Endothelial cell of umbilical vein (primary cell): ENCODE results near the gene PADI1. TPM values are rescaled to one million over a fixed set of nuclear protein-coding genes. Genes with fewer than 3 reads are reported as not detected.

Source experiments
- BruUV-seq: library from RNA; stranded (reverse); fragments of 400-500 nt; replicated peaks from 2 replicates; lab custom pipeline; 2021; lab: Mats Ljungman, UMichigan
- CTCF ChIA-PET: fragments of 300-600, 350-600 bp; sonication (Branson Sonifier 250); formaldehyde crosslinking; loops from one replicate; lab custom pipeline; 2021; ENCODE audit warnings: antibody characterized with exemption, inconsistent platforms; lab: Charles Lee
- POLR2A ChIA-PET: fragments of 300-600, 350-600 bp; sonication (Branson Sonifier 250); formaldehyde crosslinking; loops from one replicate; lab custom pipeline; 2021; ENCODE audit warnings: antibody characterized with exemption, inconsistent platforms; lab: Charles Lee
- DNase-seq: peaks from one replicate; pipeline ENCODE4 v3.0.0-alpha.2; 2011; ENCODE audit warnings: low read depth, low spot score
- FAIRE-seq: peaks from 2 replicates; lab custom pipeline; 2011; peaks lifted over from hg19 to GRCh38; lab: Jason Lieb, UNC
- H2AFZ ChIP-seq: 2 replicates; pipeline ENCODE4 v1.6.0; 2012; ENCODE audit warnings: low read depth, low read length, control low read depth, inconsistent platforms
- H3K27ac ChIP-seq: 2 replicates; pipeline ENCODE4 v1.5.1; 2011; ENCODE audit warnings: low read depth, mild to moderate bottlenecking, control low read depth, low read length, moderate library complexity; ENCODE audit not compliant: insufficient read depth
- H3K27me3 ChIP-seq, 2 experiments: 2 replicates each; pipeline versions ENCODE4 v1.6.0 to v1.6.1; 2011; ENCODE audit warnings: low read length in 2 of 2, mixed read lengths in 1 of 2; ENCODE audit not compliant: control insufficient read depth in 2 of 2, insufficient read depth in 2 of 2
- H3K36me3 ChIP-seq, 2 experiments: 2 replicates in 1 of 2; 3 replicates in 1 of 2; pipeline ENCODE4 v1.5.1; 2011; ENCODE audit warnings: low read length in 2 of 2, mild to moderate bottlenecking in 1 of 2, moderate library complexity in 1 of 2; ENCODE audit not compliant: control insufficient read depth in 2 of 2, insufficient read depth in 2 of 2; ENCODE audit errors: extremely low read depth in 1 of 2
- H3K4me1 ChIP-seq: 3 replicates; pipeline ENCODE4 v1.5.1; 2011; ENCODE audit warnings: mild to moderate bottlenecking, low read length; ENCODE audit not compliant: control insufficient read depth, insufficient read depth; ENCODE audit errors: extremely low read depth
- H3K4me2 ChIP-seq: 2 replicates; pipeline ENCODE4 v1.6.1; 2011; ENCODE audit warnings: low read length, control low read depth, mixed read lengths; ENCODE audit not compliant: insufficient read depth
- H3K4me3 ChIP-seq, 3 experiments: fragments of 200-600 bp in 1 of 3; sonication (generic), shearing (Covaris generic) in 1 of 3; replicated peaks in 1 of 3; 2 replicates each; pipeline ENCODE4 v1.5.1; 2011 to 2016; ENCODE audit warnings: control low read depth in 3 of 3, low read length in 3 of 3, mild to moderate bottlenecking in 2 of 3, inconsistent platforms in 1 of 3, low read depth in 1 of 3, moderate library complexity in 1 of 3; ENCODE audit not compliant: insufficient read depth in 1 of 3
- H3K79me2 ChIP-seq: 2 replicates; pipeline ENCODE4 v1.6.0; 2012; ENCODE audit warnings: low read length, inconsistent platforms; ENCODE audit not compliant: control insufficient read depth, insufficient read depth
- H3K9ac ChIP-seq: replicated peaks from 2 replicates; pipeline ENCODE3; 2011; ENCODE audit warnings: low read length, control low read depth; ENCODE audit not compliant: insufficient read depth; ENCODE audit errors: extremely low read depth
- H3K9me1 ChIP-seq: replicated peaks from 3 replicates; pipeline ENCODE4 v1.6.0; 2011; ENCODE audit warnings: mild to moderate bottlenecking, low read length; ENCODE audit not compliant: control insufficient read depth, insufficient read depth; ENCODE audit errors: extremely low read depth
- H3K9me3 ChIP-seq: replicated peaks from 2 replicates; pipeline ENCODE4 v1.5.1; 2012; ENCODE audit warnings: low read length, inconsistent platforms; ENCODE audit not compliant: control insufficient read depth, insufficient read depth
- H4K20me1 ChIP-seq: replicated peaks from 2 replicates; pipeline ENCODE3; 2011; ENCODE audit warnings: mild to moderate bottlenecking, low read length; ENCODE audit not compliant: control insufficient read depth, insufficient read depth; ENCODE audit errors: extremely low read depth
- EZH2 ChIP-seq: IDR thresholded peaks from 2 replicates; pipeline ENCODE4 v1.6.1; 2012; ENCODE audit warnings: borderline replicate concordance, low read depth, mild to moderate bottlenecking, moderate library complexity, low read length, inconsistent platforms; ENCODE audit not compliant: severe bottlenecking
- FOS ChIP-seq: IDR thresholded peaks from 2 replicates; pipeline ENCODE4 v1.6.1; 2011; ENCODE audit warnings: mild to moderate bottlenecking, low read length, moderate library complexity, borderline replicate concordance; ENCODE audit not compliant: insufficient read depth
- JUN ChIP-seq: IDR thresholded peaks from 2 replicates; pipeline ENCODE4 v1.6.1; 2011; ENCODE audit warnings: borderline replicate concordance, low read depth; ENCODE audit not compliant: insufficient read length, insufficient read depth
- MYC ChIP-seq: IDR thresholded peaks from one replicate; pipeline ENCODE4 v1.6.1; 2011; ENCODE audit warnings: mild to moderate bottlenecking, low read depth, low read length
- POLR2A ChIP-seq: IDR thresholded peaks from 2 replicates; pipeline ENCODE4 v1.6.1; 2012; ENCODE audit warnings: low read depth, mild to moderate bottlenecking, control low read depth, low read length
- POLR2AphosphoS5 ChIP-seq: IDR thresholded peaks from 2 replicates; pipeline ENCODE4 v1.6.1; 2012; ENCODE audit warnings: low read depth, mild to moderate bottlenecking, control low read depth, low read length, moderate library complexity; ENCODE audit not compliant: insufficient read depth
- dilution Hi-C: fragments of 300-500 bp; cut with MboI; formaldehyde crosslinking; loops from one replicate; pipeline ENCODE4 v1.15.0; 2019; ENCODE audit warnings: low sequenced_read_pairs; ENCODE audit not compliant: extremely low pct_ligation_motif_present
- intact Hi-C: fragments of 100-400 bp; cut with micrococcal nuclease; formaldehyde crosslinking; loops from one replicate; pipeline ENCODE4 v1.10.0; 2022
- polyA plus RNA-seq, 4 experiments: library from polyadenylated mRNA; depleted of rRNA in 3 of 4; stranded (reverse) in 3 of 4; unstranded in 1 of 4; fragments of >200 nt; gene quantifications; 2 replicates each; pipeline versions ENCODE4 v1.2.1 to v1.2.3, GENCODE V29; 2011 to 2012; ENCODE audit warnings: missing spikeins in 1 of 4
- total RNA-seq: library from RNA; stranded (reverse); gene quantifications from 2 replicates; pipeline ENCODE4 v1.2.3, GENCODE V29; 2021
- TF ChIP-seq, protein P1 (sequence below), 2 donors: IDR thresholded peaks; 1 replicate in 1 of 2; 2 replicates in 1 of 2; pipeline ENCODE4 v1.5.1; 2011; ENCODE audit warnings: low read length in 2 of 2, mild to moderate bottlenecking in 2 of 2, moderate library complexity in 2 of 2, control low read depth in 1 of 2, inconsistent platforms in 1 of 2, low read depth in 1 of 2; ENCODE audit not compliant: insufficient read depth in 1 of 2; ENCODE audit errors: extremely low read depth in 1 of 2
- TF ChIP-seq, protein P2 (sequence below): IDR thresholded peaks from 2 replicates; pipeline ENCODE4 v1.6.1; 2011; ENCODE audit not compliant: insufficient read depth, insufficient read length

Gene PADI1
- total and polyA plus RNA-seq, 2 donors (not counting 3 experiments of a cell fraction or from before 2014, with no cell fraction given) = 0.01 TPM; not detected in 1

DNA sequence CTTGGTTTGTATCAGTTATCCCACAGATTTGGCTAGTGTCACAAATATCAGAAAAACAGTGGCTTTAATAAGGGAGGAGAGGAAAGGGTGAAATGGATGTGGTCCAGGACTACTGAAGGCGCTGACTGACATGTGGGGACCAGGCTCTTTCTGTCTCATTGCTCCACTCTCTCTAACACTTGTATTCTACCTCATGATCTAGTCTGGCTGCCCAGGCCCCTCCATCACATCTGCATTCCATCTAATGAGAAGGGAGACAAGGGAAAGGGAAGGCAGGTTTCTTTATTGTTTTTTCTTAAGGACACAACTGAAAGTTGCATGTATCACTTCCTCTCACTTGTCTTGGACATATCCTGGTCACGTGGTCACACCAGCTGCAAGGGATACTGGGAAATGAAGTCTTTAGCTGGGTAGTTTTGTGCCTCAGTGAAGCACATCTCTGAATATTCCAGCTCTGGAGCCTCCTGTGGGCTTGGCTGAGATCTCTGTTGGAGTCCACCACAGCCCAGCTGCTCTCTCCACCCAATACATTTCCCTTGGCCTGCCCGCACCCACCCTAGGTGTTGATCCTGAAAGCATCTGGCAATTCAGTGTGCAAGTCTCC lies 43.7 kb upstream of the PADI1 start:
- TF ChIP-seq POLR2AphosphoS5 = no peak
- no peak for TF ChIP-seq FOS
- no peak for TF ChIP-seq MYC
- no peak for TF ChIP-seq POLR2A
- TF ChIP-seq, protein P1, sequence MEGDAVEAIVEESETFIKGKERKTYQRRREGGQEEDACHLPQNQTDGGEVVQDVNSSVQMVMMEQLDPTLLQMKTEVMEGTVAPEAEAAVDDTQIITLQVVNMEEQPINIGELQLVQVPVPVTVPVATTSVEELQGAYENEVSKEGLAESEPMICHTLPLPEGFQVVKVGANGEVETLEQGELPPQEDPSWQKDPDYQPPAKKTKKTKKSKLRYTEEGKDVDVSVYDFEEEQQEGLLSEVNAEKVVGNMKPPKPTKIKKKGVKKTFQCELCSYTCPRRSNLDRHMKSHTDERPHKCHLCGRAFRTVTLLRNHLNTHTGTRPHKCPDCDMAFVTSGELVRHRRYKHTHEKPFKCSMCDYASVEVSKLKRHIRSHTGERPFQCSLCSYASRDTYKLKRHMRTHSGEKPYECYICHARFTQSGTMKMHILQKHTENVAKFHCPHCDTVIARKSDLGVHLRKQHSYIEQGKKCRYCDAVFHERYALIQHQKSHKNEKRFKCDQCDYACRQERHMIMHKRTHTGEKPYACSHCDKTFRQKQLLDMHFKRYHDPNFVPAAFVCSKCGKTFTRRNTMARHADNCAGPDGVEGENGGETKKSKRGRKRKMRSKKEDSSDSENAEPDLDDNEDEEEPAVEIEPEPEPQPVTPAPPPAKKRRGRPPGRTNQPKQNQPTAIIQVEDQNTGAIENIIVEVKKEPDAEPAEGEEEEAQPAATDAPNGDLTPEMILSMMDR (IDR thresholded peaks at IDR 0.05; ENCODE audit: extremely low read depth in 1 of 2, insufficient read depth in 1 of 2, low read depth in 1 of 2, low read length in 2 of 2) = no peak
- no peak for TF ChIP-seq JUN
- TF ChIP-seq, protein P2, sequence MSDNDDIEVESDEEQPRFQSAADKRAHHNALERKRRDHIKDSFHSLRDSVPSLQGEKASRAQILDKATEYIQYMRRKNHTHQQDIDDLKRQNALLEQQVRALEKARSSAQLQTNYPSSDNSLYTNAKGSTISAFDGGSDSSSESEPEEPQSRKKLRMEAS = no peak
- no peak for TF ChIP-seq EZH2
- FAIRE-seq (peak; percentile 4), DNase-seq (peak; percentile 14)
- H3K27ac ChIP-seq = no peak overlapping the region
- H3K9ac ChIP-seq = no peak overlapping the region
- H3K4me2 ChIP-seq = no peak overlapping the region
- no peak overlapping the region for H3K4me3 ChIP-seq
- peak overlapping the region; percentile 32 for H2AFZ ChIP-seq
- H4K20me1 ChIP-seq = no peaks in the 10 kb centered on the region
- intact Hi-C loops (no loop called here), dilution Hi-C loops (no loop called here)
- BruUV-seq = no TSS peak
- H3K27me3 ChIP-seq = no peaks in the 10 kb centered on the region
- no peaks in the 10 kb centered on the region for H3K9me3 ChIP-seq
- H3K36me3 ChIP-seq = no peaks in the 10 kb centered on the region
- ChIA-PET POLR2A (no interaction called here), CTCF (no interaction called here)
- no peaks in the 10 kb centered on the region for H3K79me2 ChIP-seq
- no peaks in the 10 kb centered on the region for H3K4me1 ChIP-seq
- H3K9me1 ChIP-seq = no peaks in the 10 kb centered on the region
